Right kidney (tissue), 1 donor: ENCODE results near the gene SENP8.

Experiments used
- DNase-seq: peaks from one replicate; pipeline ENCODE4 v3.0.0-alpha.2; 2016

Gene SENP8

DNA sequence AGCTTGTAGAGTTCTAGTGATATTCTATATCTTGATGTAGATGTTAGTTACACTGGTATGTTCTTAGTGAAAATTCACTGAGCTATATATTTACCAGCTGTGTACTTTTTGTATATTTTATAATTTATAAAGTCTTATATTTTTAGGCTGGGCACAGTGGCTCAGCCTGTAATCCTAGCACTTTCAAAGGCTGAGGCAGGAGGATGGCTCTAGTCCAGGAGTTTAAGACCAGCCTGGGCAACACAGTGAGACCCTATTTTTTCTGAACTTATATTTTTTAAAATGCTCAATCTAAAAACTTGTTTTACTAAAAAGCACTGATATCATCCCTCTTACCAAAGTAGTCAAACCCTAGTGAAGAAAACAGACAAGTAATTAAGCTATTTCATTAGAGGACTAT lies 5.4 kb upstream of the SENP8 start:
- no peak for DNase-seq

DNA sequence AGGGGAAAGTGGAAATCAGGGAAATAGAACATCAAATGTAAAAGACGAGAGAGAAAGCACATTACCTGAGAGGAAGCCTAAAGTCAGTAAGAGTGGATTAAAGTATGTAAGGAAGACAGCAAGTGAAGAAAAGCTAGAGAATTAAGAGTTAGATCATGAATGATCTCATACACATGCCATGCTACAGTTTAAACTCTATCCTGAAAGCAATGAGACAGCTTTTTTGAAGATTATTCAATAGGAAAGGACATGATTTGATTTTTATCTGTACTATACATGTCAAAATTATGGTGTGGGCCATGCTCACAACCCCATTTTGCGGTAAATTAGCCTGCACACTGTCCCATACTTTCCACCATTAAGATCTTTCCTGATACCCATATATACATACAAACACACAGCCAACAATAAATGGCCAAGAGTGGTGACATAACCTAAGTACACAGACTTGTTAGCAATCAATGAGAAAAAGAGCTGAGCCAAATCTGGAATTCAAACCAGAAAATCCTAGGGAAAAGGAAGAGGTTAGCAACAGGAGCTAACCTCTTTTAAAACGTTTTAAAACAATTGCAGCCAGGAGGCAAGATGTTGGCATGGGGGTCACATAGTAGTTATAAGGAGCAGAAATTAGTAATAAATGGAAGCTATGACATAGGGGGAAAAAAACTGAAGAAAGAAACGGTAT lies 4.7 kb upstream of the SENP8 start:
- DNase-seq: no peak

DNA sequence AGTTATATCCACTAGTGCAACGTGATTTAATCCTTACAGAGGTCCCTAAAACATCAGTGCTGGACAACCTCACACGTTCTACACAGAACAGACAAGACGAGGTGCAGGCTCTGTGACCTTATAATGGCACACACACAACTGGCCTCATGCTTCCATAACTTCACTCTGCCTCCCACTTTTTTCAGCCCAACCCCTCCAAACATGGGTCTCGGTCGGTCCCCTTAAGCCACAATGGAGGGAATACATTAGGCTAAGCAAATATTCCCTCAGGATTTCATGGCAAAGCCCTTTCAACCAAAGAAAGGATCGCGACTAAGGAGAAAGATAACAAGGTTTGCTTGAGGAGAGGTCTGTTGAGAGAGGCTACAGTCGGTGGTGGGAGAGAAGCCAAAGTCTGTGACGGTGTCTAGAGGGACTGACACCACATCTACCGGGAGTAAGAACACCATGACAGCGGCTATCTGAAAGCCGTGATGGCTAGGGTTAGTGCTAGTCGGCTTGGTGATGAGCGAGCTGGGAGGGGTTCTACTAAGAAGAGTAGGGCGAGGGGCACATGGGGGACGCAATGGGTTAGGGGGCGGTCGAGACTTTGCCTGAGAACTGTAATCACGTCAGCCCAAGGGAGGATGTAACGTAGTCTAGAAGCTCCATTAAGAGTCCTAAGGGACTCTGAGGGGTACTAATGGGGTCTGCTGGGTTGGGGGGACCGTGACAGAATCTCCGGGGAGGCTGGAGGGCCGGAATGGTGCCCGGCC lies 1.3 kb upstream of the SENP8 start:
- DNase-seq: peak; percentile 66

DNA sequence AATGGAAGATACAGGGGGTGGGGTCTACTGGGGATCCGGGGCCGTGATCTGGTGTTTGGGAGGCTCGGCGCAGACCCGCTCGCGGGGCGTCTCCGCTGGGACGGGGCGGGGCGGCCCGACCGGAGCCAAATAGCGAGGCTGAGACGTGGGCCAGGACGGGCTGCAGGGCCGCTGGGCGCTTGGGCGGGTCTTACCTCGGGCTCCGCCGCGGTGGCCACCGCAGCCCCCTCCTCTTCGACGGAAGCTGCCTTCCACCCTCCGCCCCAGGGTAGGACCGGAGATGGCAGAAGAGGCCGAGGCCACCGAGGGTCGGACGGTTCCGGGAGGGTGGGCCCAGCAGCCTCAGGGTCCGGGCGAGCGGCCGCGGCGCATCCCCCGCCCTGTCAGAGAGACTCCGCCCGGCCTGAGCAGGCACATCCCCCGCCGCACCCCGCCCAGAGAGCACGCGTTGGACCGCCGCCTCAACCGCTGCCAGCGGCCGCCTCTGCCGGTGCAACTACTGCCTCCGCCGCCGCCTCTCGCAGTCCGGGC lies 652 bp upstream of the SENP8 start:
- DNase-seq: peak; percentile 98

DNA sequence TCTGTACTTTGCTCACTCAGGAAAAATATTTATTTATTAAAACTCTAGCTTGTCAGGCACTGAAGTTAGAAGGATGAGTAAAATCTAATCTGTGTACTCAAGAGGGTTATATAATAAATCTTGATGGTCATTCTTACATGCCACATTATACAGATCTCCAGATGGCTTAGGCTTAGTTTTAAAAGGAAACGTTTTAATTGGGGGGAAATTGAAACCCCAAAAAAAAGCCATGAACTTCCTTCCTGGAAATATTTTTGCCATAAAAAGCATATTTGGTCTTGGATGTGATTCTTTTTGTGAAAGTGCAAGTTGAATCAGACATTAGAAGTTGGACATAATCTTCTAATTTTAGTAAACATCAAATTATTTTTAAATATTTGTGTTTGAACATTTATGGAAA lies 6.0 kb downstream of the SENP8 start:
- DNase-seq: no peak

DNA sequence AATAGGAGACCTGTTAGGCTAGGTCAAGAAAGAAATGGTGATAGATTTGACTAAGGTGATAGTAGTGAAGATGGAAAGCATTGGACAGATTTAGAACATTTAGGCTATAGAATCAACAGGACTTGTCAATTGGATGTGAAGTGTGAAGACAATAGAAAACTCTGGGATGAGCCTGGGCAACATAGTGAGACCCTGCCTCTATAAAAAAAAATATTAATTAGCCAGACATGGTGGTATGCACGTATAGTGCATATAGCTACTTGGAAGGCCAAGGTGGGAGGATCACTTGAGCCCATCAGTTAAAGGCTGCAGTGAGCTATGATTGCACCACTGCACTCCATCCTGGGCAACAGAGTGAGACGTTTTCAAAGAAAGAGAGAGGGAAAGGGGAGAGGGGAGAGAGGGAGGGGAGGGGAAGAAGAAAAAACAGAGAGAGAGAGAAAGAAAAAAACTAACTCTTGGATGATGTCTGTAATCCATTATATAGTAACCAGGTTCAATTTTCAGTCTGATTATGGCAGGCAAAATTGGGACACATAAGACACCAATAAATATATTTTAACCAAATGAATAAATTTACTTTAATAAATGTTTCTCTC lies 9.6 kb downstream of the SENP8 start:
- DNase-seq: no peak

DNA sequence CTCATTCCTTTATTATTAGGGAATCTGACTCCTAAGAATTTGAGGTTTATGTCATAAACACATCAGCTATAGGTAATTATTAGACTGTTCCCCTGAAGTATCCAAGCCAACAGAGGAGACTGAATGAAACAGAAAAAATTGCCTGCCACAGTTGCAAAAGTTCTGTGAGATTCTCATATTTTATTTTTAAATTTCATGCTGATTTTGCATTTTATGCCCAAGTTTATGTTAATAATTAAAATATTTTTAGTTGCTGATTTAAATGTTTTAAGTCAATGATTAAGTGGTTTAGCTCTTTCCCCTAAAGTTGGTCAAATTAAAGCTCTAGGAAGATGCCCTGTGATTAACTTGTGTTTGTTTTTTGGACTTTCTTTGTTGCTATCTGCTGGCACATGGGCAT lies 10.2 kb downstream of the SENP8 start:
- DNase-seq: no peak

DNA sequence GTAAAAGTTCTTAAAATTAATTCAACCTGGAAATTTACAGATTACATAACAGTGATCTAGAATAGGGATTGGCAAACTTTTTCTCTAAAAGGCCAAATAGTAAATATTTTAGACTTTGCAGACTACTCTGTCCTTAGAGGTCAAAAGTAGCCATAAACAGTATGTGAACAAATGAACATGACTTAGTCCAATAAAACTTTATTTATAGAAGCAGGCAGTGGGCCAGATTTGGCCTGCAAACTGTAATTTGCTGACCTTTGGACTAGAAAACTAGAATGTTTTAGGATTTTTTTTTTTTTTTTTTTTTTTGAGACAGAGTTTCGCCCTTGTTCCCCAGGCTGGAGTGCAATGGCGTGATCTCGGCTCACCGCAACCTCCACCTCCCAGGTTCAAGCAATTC lies 12.1 kb downstream of the SENP8 start:
- no peak for DNase-seq

DNA sequence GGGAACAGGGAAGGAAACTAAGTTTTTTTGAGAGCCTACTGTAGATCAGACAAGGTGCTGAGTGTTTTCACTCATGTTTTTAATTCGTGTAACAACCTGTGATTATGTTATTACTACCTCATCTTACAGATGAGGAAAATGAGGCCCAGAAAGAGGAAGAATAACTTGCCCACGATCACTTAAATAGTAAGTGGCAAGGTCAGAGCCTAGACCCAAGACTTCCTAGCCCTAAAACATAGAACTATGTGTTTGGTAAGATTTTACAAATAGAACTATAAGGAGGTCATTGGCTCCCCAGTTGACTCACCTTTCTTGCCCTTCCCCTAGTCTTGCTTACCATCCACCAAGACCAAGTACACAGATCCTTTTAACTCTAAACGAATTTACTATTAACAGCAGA lies 13.7 kb downstream of the SENP8 start:
- no peak for DNase-seq

DNA sequence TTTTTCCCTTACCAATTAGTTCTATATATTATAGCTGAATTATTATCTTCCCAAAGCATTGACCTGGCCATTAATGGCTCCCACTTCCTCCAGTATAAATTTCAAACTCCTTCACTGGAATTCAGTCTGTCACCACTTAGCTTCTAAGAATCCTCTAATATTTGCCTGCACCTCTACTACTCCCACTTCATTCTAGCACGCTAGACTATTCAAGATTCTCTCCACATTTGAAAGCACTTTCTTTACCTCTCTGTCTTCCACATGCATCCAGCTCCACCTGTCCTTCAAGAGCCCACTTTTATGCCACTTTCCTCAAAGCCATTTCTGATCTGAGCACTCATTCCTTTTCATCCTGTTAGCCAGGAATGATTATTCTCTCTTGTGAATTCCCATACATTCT lies 15.0 kb downstream of the SENP8 start:
- no peak for DNase-seq

DNA sequence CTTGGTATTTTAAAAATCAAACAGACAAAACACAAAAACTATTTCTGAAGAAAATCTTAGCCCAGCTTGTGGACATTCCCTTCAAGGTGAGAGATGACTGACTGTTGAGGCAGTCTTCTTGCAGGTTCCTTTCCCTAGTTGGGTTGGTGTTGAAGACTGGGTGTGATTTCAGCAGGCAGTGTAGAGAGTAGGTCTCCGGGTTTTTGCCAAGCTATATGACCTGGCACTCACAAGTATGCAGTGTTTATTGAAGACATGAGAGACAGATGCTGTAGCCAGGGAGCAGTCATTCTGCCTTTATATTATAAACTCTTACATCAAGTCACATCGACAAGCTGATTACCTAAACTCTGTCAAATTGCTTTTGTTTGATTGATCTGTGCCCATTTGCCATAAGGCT lies 17.5 kb downstream of the SENP8 start:
- no peak for DNase-seq

DNA sequence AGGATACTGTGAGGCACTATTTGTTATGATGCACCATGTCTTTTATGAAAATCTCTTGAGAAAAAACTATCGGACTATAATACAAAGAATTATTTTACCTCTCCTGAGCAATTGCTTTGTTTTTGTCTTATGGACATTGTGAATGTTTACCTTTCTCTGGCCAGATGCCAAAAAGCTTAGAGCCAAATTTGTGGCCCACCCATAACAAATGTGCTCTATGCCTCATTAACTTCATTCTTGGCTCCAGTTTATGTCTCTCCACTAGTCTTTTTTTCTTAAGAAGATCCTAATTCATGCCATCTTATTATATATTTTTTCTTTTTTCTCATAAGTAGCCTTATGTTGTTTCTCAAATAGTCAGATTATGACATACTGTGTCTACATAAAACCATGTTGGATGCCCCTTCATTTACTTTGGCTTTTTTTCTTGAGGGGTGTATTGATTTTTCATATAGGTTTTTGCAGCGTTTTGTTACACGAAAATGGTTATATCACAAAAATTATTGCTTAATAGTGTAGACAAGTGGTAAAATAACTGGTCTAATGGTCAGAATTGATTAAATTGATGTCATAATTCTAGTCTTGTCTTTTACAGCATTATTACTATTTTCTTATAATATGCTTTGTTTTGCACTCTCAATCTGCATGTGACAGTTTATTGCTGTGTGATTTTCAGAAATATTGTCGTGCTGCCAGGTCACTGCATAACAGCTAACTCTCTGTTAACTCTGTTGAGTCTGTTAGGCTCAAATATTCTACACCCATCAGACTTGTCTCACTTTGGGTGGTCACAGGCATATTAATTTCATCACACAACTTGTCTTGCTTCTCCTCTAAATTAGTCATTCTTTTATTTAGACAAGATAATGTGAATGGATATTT lies 18.2 kb downstream of the SENP8 start:
- DNase-seq: no peak

DNA sequence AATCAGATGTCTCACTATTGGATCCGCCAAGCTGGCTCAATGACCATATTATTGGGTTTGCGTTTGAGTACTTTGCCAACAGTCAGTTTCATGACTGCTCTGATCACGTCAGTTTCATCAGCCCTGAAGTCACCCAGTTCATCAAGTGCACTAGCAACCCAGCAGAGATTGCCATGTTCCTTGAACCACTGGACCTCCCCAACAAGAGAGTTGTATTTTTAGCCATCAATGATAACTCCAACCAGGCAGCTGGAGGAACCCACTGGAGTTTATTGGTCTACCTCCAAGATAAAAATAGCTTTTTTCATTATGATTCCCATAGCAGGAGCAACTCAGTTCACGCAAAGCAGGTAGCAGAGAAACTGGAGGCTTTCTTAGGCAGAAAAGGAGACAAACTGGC lies 21.5 kb downstream of the SENP8 start:
- DNase-seq: no peak

DNA sequence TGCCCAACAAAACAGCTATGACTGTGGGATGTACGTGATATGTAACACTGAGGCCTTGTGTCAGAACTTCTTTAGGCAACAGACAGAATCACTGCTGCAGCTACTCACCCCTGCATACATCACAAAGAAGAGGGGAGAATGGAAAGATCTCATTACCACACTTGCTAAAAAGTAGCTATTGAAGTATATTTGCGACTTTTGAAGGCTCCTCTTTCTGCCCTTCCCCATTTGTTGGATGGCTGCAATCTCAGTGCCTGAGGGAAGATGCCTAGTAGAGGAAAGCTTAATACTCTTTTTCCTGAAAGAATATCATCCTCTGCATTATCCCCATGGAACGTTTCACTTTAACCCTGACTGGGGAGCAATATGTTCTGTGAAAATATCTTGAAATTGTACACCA lies 21.9 kb downstream of the SENP8 start:
- no peak for DNase-seq

DNA sequence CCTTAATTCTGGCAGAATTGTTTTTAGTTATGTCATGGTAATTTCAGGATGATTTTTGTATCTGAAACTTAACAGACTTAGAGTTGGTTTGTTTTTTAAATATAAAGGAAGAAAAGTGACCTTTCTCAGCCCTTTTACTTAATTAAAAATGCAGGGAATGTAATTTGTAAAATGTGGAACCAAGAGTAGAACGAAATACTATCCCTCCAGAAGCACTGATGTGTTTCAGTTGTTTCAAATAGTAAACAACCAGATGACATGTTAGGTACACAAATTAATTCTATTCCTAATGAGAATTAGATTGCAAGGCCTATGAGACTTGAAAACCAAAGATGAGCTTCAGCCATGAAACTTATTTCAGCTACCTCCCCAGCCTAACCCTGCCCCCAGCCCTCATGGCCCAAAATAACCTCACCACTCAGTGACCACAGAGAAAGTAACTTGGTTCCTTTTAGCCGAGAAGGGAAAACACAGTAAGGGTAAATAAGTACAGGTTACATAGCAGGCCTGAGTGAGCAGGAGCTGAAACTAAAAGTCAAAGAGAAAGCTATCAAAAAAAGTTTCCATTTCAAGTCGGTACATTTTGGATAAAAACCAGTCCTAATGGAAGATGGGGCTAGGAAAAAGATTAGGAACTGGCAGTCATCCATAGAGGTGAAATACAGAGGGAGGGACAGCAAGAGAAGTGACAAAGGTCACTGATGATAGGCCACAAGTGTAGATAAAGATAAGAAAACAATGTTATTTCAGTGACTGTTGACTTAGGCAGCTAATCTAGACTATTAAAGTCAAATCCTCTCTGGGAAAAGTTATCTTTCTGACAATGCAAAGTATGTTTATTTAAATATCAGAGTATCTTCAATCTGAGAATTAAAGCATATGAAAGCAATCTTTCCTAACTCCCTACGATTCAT lies 23.2 kb downstream of the SENP8 start:
- DNase-seq: no peak

DNA sequence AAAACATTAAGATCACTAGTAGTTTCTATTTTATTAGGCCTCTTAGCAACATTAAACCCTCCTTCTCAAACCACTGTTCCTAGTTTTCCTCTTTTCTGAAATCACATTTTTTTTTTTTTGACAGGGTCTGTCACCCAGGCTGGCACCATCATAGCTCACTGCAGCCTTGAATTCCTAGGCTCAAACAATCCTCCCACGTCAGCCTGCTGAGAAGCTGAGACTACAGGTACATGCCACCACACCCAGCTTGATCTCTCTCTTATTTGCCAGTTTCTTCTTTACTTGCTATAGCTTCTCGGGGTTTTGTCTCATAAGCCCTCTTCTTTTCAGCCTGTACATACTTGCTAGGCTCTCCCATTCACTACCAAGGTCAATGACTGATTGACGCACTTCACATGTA lies 28.0 kb downstream of the SENP8 start:
- DNase-seq: no peak

DNA sequence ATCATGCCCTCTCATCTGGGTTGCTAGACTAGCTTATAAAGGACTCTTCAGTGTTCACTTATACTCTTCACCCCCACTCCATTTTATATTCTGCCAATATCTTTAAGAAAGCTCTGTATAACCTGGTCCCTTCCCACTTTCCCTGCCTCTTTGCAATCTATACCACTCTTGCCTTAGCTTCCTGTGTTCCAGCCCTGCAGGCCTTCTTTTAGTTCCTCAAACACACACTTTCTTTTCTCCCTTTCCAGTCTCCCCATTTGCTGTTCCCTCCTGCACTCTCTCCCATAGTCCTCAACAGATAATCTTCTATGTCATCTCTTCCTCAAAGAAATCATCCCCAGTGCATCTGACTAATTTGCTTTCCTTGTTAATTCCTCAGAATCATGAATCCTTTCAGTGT lies 28.7 kb downstream of the SENP8 start:
- DNase-seq: no peak

DNA sequence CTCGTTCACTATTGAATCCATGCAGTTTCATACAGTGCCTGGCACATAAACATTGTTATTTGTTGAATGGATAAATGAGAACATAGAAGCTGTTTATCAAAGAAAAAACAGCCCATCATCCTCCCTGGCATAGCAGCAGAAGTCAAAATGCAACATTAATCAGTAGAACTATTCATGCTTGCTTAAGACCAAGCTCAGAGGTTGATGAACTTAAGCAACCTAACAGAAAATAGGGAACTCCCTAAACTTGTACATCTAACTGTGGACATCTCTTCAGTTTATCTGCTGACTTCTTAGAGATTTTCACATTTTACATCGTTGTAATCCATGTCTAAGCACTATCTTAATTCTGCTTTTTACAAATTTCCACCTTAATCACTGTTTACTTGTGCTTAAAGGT lies 29.2 kb downstream of the SENP8 start:
- no peak for DNase-seq

DNA sequence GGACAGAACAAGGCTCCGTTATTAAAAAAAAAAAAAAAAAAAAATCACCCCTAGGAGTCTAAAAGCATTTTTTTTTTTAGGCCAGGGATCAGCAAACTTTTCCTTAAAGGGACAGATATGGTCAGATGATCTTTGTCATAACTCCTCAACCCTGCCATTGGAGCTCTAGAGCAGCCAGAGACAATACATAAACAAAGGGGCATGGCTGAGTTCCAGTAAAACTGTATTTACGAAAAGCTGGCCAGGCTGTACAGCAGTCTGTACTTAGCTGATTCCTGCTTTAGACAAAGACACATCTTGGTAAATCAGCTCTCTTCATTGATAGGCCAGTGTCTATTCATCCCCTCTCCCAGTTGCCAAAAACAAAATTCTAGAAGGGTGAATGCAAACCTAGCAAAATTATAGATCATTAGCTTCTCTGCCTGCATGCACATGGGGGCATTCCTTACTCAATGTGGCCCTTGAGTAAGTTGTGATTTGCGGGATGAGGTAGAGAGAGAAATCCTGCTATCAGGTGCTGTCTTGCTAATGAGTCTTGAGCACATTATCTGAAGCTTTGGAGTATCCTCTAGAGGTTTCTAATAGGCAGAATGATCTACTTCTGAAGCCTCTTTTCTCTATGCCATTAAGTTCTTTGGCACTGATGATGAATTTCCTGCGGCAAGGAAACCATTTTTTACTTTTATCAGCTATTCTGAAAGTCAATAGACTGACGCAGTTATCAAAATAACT lies 35.2 kb downstream of the SENP8 start:
- no peak for DNase-seq

DNA sequence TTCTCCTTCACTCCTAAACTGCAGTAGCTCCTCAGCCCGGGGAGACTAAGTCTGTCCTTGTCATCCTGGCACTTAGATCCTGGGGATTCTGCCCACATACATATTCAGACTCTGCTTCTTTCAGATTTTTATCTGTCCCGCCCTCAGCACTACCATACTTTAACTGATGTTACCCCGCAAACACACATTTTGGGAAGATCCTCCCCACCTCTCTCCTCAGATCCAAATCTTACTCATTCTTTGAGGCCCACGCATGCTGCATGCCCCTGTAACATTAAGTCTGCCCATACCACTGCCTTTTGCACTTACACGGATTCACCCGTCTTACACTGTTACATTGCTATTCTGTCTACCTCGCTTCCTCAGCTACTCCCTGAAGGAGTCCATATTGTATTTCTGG lies 36.1 kb downstream of the SENP8 start:
- DNase-seq: no peak
